AG04450 (cell line): Measurements from ENCODE around the gene RGS6. TPM values are rescaled to one million over a fixed set of nuclear protein-coding genes. Genes with fewer than 3 reads are reported as not detected.
A peak's percentile ranks its signal among the peaks of the same experiment; 100 is the strongest.

Source experiments
- CTCF ChIA-PET: fragments of 300-600, 350-600 bp; formaldehyde crosslinking; extraction: SDS; loops from one replicate; lab custom pipeline; 2022; ENCODE audit warnings: antibody characterized with exemption, inconsistent platforms; lab: Charles Lee
- POLR2A ChIA-PET: fragments of 350-600 bp; formaldehyde crosslinking; extraction: SDS; loops from one replicate; lab custom pipeline; 2021; ENCODE audit warnings: antibody characterized with exemption, inconsistent platforms; lab: Yijun Ruan, JAX
- DNase-seq: peaks from one replicate; pipeline ENCODE4 v3.0.0-alpha.2; 2011; ENCODE audit warnings: low read depth, low spot score
- H3K27ac ChIP-seq: one replicate; pipeline ENCODE4 v1.5.1; 2012; ENCODE audit warnings: low read depth, low read length, control low read depth
- H3K27me3 ChIP-seq: one replicate; pipeline ENCODE4 v1.6.0; 2012; ENCODE audit warnings: low read length; ENCODE audit not compliant: control insufficient read depth, insufficient read depth
- H3K4me3 ChIP-seq: 2 replicates; pipeline ENCODE4 v1.5.1; 2011; ENCODE audit warnings: mild to moderate bottlenecking, low read depth, low read length, control low read depth
- H3K9me3 ChIP-seq: 2 replicates; pipeline ENCODE4 v1.5.1; 2012; ENCODE audit warnings: low read length; ENCODE audit not compliant: control insufficient read depth, insufficient read depth
- polyA plus RNA-seq: library from polyadenylated mRNA; depleted of rRNA; stranded (reverse); fragments of >200 nt; gene quantifications from 2 replicates; pipeline ENCODE4 v1.2.3, GENCODE V29; 2011
- TF ChIP-seq, protein P1 (sequence below): IDR thresholded peaks from 2 replicates; pipeline ENCODE4 v1.5.1; 2011; ENCODE audit warnings: low read depth, low read length, control low read depth, inconsistent platforms

Gene RGS6
- polyA plus RNA-seq, 1 experiment, result not detected

DNA sequence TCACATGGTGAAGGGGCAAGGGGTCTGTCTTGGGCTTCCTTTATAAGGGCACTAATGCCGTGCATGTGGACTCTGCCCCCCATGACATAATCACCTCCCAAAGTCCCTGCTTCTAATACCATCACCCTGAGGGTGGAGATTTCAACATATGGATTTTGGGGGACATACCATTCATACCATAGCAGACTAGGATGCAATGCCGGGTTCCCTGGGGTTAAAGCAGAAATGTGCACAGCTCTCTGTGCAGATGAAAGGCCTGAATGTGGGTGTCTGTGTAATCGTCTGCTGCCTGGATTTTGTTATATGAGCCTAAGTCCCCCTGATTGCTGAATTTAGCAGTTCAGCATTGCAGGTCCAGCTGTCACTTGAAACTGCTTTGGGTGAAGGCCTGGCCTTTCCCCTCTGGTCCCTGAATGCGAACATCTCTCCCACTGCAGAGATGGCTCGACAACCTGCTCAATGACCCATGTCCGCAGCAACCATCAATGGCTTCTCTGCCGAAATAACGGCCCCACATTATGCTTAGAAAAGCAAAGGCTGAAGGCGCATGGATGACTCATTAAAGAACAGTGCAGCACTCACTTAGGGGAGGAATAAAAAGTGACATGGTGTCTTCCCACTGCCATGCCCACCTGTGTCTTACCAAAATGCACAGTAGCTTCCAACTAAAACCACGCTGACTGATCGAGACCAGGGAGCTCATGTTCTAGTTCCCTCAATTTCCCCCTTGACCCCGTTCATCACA, 675.3 kb downstream of the RGS6 start:
- no peaks in the 10 kb centered on the region for H3K27me3 ChIP-seq
- no peaks in the 10 kb centered on the region for H3K9me3 ChIP-seq
- no peak overlapping the region for H3K4me3 ChIP-seq
- TF ChIP-seq, protein P1, sequence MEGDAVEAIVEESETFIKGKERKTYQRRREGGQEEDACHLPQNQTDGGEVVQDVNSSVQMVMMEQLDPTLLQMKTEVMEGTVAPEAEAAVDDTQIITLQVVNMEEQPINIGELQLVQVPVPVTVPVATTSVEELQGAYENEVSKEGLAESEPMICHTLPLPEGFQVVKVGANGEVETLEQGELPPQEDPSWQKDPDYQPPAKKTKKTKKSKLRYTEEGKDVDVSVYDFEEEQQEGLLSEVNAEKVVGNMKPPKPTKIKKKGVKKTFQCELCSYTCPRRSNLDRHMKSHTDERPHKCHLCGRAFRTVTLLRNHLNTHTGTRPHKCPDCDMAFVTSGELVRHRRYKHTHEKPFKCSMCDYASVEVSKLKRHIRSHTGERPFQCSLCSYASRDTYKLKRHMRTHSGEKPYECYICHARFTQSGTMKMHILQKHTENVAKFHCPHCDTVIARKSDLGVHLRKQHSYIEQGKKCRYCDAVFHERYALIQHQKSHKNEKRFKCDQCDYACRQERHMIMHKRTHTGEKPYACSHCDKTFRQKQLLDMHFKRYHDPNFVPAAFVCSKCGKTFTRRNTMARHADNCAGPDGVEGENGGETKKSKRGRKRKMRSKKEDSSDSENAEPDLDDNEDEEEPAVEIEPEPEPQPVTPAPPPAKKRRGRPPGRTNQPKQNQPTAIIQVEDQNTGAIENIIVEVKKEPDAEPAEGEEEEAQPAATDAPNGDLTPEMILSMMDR, result no peak
- POLR2A ChIA-PET, result interaction anchor here (0.9 to 1.9 kb wide), 9 partner anchors 25 to 138 kb away, joined by 3 to 7 read pairs (median 4); no protein-coding TSS in a partner anchor
- CTCF ChIA-PET, result interaction anchor here (0.8 to 1.5 kb wide), 3 partner anchors 60 to 297 kb away, joined by 3 to 5 read pairs (median 4); no protein-coding TSS in a partner anchor
- H3K27ac ChIP-seq, result peak overlapping the region; percentile 100
- DNase-seq, result no peak

DNA sequence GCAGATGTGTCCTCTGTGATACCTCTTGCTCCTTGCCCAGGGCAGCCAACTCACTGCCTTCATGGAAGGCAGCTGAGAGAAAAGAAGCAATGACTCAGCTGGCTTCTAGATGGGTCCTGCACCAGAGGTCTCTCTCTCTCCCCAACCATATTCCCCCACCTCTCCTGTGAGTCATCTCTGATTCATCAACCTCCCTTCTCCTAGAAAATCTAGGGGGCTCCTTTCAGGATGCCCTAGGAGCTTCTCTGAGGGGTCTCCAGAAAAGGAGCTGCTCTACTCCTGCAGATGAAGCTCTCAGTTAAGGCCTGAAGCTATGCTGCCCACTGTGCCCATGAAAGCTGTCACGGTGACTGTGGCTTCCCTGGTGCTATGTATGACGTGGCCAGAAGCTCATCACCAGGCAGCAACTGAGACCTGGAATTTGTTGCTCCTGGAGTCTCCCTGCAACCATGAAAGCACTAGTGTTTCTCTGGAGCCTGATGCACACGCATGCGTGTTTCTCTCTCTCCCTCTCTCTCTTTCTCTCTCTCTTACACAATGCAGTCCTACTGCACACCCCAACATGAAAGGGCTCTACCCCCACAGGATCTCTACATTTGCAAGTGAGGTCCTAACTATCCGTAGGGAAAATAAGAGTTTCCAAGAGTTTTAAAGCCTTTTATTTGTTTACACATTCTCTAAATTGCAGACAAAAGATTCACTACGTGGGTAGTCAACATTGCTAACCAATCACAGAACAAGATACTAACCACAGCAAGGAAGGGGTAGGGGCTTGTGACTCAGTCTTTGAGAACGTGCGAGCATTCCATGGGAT, 676.4 kb downstream of the RGS6 start:
- no peaks in the 10 kb centered on the region for H3K27me3 ChIP-seq
- POLR2A ChIA-PET, result interaction anchor here (0.6 to 1.9 kb wide), 14 partner anchors 26 to 284 kb away, joined by 3 to 7 read pairs (median 4); no protein-coding TSS in a partner anchor
- no peaks in the 10 kb centered on the region for H3K9me3 ChIP-seq
- H3K27ac ChIP-seq, result peak overlapping the region; percentile 100
- peak overlapping the region; percentile 25; the same call in 1 of the 2 replicates for H3K4me3 ChIP-seq
- TF ChIP-seq, protein P1, result 0 out of 2 replicates have a peak, but pooled peaks have one; percentile 7
- peak; percentile 88 for DNase-seq
- CTCF ChIA-PET, result interaction anchor here (0.8 to 1.5 kb wide), 3 partner anchors 59 to 296 kb away, joined by 3 to 5 read pairs (median 4); no protein-coding TSS in a partner anchor

DNA sequence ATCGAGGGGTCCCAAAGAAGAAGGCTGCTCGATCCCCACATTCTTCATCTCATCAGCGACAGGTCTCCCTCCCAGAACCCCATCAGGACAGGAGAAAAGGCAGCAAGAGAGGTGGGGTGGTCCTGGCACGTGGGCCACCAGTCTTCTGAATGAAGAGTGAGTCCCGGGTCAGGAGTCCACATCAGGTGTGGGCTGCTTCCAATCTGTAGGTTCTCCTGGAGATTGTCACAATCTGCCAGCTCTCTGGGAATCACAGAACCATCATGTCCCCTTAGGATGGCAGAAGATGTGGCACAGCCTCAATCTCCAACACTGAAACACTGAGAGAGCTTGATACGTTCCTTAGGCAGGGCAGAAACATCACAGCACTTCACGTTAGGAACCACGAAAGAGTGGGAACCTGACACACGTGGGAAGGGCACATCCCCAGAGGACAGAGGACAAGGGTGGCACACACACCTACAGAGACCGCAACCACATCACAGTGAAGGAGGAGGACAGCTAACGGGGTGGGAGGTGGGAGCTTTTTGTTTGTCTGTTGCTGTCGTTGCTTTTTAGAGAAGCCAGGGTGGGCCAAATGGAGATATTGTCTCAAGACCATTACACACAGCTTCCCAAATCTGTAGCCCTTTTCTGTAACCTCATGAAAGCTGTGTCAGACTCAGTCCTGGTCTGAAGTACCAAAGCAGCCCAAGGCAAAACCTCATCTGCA, 677.1 kb downstream of the RGS6 start:
- Histone ChIP-seq H3K27me3 (no peaks in the 10 kb centered on the region), H3K27ac (peak overlapping the region; percentile 100), H3K9me3 (no peaks in the 10 kb centered on the region), H3K4me3 (no peak overlapping the region)
- CTCF ChIA-PET, result no interaction called here
- DNase-seq, result no peak
- POLR2A ChIA-PET, result interaction anchor here (0.9 to 1.9 kb wide), 5 partner anchors 27 to 136 kb away, joined by 3 to 7 read pairs (median 5); no protein-coding TSS in a partner anchor
- TF ChIP-seq, protein P1, result no peak

DNA sequence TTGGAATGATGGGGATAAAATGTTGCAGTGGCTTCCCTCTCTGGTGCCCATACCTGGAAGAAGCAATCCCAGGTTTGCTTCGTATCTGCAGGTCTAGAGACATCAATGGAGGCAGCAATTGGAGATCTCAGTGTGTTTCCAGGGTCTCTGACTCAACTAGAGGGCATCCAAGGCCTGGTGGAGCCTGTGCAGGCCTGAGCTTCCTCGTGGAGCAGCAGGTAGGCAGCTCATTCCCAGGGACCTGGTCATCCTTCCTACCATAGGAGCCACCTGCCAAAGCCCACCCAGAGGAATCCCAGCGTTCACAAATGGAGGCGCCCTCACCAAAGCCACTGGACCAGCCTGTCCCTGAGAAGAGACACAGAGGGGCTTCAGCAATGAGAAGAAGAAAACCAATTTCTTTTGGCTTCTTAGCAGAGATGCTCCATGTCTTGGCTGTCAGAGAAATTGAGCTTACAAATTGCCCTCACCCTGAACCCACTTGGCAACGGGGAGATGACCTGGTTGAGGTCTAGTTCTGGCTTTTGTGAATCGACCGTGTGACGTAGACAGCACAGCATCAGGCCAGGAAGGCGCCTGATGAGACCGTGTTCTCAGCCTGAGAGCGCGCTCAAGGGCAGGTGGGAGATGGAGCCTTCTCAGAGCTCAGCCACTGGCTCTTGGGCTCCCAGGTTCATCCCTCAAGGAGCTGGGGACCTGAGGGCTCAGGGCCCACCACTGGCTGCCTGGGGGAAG, 678.0 kb downstream of the RGS6 start:
- no peak overlapping the region for H3K4me3 ChIP-seq
- H3K27ac ChIP-seq, result peak overlapping the region; percentile 100
- no peaks in the 10 kb centered on the region for H3K9me3 ChIP-seq
- CTCF ChIA-PET, result no interaction called here
- DNase-seq, result no peak
- POLR2A ChIA-PET, result no interaction called here
- H3K27me3 ChIP-seq, result no peaks in the 10 kb centered on the region
- TF ChIP-seq, protein P1, result no peak
